Measurements from ENCODE around the gene SMAD2.

Gene SMAD2

GRCh38 chr18:47975701-47976100, 45.2 kb upstream of the SMAD2 start:
- no peak for ATAC-seq
- TF ChIP-seq TOX (CRISPR knock-in tag; IDR thresholded peaks at IDR 0.05; ENCODE audit: borderline replicate concordance), result no peak
- no peak for TF ChIP-seq CREB5 (CRISPR knock-in tag; IDR thresholded peaks at IDR 0.05; ENCODE audit: low read depth)
- no peak for TF ChIP-seq RARB (CRISPR knock-in tag; IDR thresholded peaks at IDR 0.05)
- no peak for TF ChIP-seq PPARA (CRISPR knock-in tag; IDR thresholded peaks at IDR 0.05; ENCODE audit: borderline replicate concordance)
- no peak for TF ChIP-seq SNAI2 (CRISPR knock-in tag; IDR thresholded peaks at IDR 0.05)
- TF ChIP-seq ZNF70 (CRISPR knock-in tag; IDR thresholded peaks at IDR 0.05), result no peak
- TF ChIP-seq ZFP3 (CRISPR knock-in tag; IDR thresholded peaks at IDR 0.05), result no peak
- TF ChIP-seq ZNF8 (CRISPR knock-in tag; IDR thresholded peaks at IDR 0.05), result no peak
- no peak for TF ChIP-seq ZFP30 (CRISPR knock-in tag; IDR thresholded peaks at IDR 0.05)
- TF ChIP-seq ZC3H10 (CRISPR knock-in tag; IDR thresholded peaks at IDR 0.05), result no peak
- no peak for TF ChIP-seq GLIS3 (CRISPR knock-in tag; IDR thresholded peaks at IDR 0.05)
- TF ChIP-seq CSDC2 (CRISPR knock-in tag; IDR thresholded peaks at IDR 0.05), result no peak
- no peak for TF ChIP-seq ARNTL (CRISPR knock-in tag; IDR thresholded peaks at IDR 0.05; ENCODE audit: borderline replicate concordance, low read depth)
- TF ChIP-seq ZNF565 (CRISPR knock-in tag; conservative IDR thresholded peaks at IDR 0.05; ENCODE audit: low read depth), result no peak
- TF ChIP-seq ISL1 (CRISPR knock-in tag; IDR thresholded peaks at IDR 0.05), result no peak
- TF ChIP-seq BACH2 (CRISPR knock-in tag; IDR thresholded peaks at IDR 0.05; ENCODE audit: borderline replicate concordance), result no peak
- TF ChIP-seq, protein P1, sequence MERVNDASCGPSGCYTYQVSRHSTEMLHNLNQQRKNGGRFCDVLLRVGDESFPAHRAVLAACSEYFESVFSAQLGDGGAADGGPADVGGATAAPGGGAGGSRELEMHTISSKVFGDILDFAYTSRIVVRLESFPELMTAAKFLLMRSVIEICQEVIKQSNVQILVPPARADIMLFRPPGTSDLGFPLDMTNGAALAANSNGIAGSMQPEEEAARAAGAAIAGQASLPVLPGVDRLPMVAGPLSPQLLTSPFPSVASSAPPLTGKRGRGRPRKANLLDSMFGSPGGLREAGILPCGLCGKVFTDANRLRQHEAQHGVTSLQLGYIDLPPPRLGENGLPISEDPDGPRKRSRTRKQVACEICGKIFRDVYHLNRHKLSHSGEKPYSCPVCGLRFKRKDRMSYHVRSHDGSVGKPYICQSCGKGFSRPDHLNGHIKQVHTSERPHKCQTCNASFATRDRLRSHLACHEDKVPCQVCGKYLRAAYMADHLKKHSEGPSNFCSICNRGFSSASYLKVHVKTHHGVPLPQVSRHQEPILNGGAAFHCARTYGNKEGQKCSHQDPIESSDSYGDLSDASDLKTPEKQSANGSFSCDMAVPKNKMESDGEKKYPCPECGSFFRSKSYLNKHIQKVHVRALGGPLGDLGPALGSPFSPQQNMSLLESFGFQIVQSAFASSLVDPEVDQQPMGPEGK (CRISPR knock-in tag; IDR thresholded peaks at IDR 0.05; ENCODE audit: borderline replicate concordance), result no peak
- no peak for TF ChIP-seq OSR1 (CRISPR knock-in tag; IDR thresholded peaks at IDR 0.05)

DNA sequence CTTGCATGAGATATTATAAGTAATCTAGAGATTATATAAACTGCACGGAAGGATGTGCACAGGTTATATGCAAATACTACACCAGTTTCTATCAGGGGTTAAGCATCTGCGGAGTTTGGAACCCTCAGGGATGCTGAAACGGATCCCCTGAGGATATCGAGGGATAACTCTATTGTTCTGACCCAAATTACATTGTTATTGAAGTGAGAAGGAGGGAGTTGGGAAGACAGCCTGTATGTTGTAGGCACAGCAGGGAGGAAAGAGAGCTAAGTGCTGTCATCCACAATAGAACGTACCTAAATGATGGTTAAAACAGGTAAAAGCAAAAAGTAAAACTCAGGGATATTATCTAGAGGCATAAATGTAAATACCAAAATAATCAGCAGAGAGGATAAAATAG, 44.6 kb upstream of the SMAD2 start:
- TF ChIP-seq ESRRG (CRISPR knock-in tag; IDR thresholded peaks at IDR 0.05) (no peak), ZC3H10 (CRISPR knock-in tag; IDR thresholded peaks at IDR 0.05) (no peak), ZNF8 (CRISPR knock-in tag; IDR thresholded peaks at IDR 0.05) (no peak), BACH2 (CRISPR knock-in tag; IDR thresholded peaks at IDR 0.05; ENCODE audit: borderline replicate concordance) (no peak), ZFP30 (CRISPR knock-in tag; IDR thresholded peaks at IDR 0.05) (no peak), ZNF565 (CRISPR knock-in tag; conservative IDR thresholded peaks at IDR 0.05; ENCODE audit: low read depth) (no peak), ISL1 (CRISPR knock-in tag; IDR thresholded peaks at IDR 0.05) (no peak), OSR1 (CRISPR knock-in tag; IDR thresholded peaks at IDR 0.05) (no peak), TSHZ2 (CRISPR knock-in tag; IDR thresholded peaks at IDR 0.05) (no peak), TOX (CRISPR knock-in tag; IDR thresholded peaks at IDR 0.05; ENCODE audit: borderline replicate concordance) (no peak), PPARA (CRISPR knock-in tag; IDR thresholded peaks at IDR 0.05; ENCODE audit: borderline replicate concordance) (no peak), CSRNP3 (CRISPR knock-in tag; IDR thresholded peaks at IDR 0.05) (no peak), CREB5 (CRISPR knock-in tag; IDR thresholded peaks at IDR 0.05; ENCODE audit: low read depth) (no peak), CSDC2 (CRISPR knock-in tag; IDR thresholded peaks at IDR 0.05) (no peak), SNAI2 (CRISPR knock-in tag; IDR thresholded peaks at IDR 0.05) (no peak)
- TF ChIP-seq, protein P2, sequence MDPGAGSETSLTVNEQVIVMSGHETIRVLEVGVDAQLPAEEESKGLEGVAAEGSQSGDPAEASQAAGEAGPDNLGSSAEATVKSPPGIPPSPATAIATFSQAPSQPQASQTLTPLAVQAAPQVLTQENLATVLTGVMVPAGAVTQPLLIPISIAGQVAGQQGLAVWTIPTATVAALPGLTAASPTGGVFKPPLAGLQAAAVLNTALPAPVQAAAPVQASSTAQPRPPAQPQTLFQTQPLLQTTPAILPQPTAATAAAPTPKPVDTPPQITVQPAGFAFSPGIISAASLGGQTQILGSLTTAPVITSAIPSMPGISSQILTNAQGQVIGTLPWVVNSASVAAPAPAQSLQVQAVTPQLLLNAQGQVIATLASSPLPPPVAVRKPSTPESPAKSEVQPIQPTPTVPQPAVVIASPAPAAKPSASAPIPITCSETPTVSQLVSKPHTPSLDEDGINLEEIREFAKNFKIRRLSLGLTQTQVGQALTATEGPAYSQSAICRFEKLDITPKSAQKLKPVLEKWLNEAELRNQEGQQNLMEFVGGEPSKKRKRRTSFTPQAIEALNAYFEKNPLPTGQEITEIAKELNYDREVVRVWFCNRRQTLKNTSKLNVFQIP (CRISPR knock-in tag; IDR thresholded peaks at IDR 0.05; ENCODE audit: borderline replicate concordance, low read depth), result no peak
- no peak for ATAC-seq

Measured in SK-N-SH treated with all-trans-retinoic acid at 6 μM for 48 hours (cell line).